Stimulated activated CD8-positive, alpha-beta memory T cell treated with anti-CD3 and anti-CD28 coated beads, Interleukin-4, amount 100 ng/mL, for 24 hours (primary cell): ENCODE data around the gene ITPR2.
"Not testable (repeated sequence)": the region's sequence is repeated elsewhere in the genome, so short reads cannot be mapped to it uniquely, and the experiment has no call there.

Experiments
- DNase-seq: peaks from one replicate; pipeline ENCODE4 v3.0.0-alpha.2; 2020; ENCODE audit warnings: low read depth

The ITPR2 gene

DNA sequence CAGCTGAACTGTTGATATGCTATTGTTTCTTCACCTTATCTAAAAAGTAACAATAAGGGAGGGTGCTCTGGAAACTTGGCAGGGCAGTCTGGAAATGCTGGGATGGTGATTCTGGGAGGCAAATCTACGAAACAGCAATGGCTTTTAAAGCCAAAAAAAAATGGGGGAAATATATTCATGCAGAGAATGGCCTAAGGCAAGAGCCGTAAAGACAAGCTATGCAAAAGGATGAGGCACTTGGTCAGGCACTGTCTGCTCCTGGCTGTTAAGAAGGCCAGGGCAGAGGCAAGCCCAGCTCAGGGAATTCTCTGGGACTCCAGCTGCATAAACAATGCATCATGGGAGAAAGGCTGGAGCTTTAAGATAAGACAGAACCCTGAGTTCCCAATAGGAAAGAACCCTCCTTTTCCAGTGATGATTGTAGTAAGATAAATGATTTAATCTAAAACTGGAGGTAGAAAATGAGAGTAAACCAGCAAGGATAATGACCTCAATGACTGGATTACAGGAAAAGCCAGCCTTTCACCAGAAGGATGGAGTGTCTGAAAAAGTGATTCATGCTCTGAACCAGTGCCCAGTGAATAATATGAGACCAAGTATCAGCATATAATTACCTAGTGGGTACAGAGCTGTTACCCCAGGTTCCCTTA lies 46.0 kb downstream of the ITPR2 start:
- no peak for DNase-seq

GRCh38 chr12:26786491-26786864 lies 46.5 kb downstream of the ITPR2 start:
- no peak for DNase-seq

GRCh38 chr12:26783816-26784379 lies 49.1 kb downstream of the ITPR2 start:
- DNase-seq = not testable (repeated sequence)

GRCh38 chr12:26783131-26783526 lies 49.9 kb downstream of the ITPR2 start:
- DNase-seq = no peak

DNA sequence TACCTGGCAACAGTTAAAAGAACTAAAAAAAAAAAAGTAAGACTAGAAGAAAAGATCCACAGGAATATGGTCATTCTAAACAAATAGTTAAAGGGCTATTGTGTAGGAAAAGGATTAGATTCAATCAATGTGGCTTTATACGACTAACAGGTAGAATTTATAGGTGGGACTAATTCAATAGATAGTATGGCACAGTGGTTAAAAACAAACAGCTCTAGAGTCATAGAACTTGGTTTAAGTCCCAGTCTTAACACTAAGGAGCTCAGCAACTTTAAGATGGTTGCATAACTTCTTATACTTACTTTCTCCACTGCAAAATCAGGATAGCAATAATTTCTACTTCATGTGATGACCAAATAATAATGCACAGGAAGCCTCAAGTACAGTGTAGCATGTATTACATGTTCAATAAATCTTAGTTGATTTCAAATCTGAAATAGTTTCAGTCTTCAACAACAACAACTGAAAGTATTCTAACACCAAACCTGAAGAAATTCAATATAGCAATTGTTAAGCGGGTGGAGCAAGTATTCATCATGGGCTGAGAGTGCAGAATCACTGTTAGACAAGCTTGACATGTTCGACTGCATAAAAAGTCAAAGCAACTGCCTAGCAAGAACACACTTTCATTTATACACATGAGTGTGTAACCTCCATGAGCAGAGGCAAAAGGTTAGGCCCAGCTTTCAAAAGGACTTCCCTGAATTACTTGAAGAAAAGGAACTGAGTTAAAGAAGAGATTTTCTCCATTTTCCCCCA lies 50.4 kb downstream of the ITPR2 start:
- no peak for DNase-seq

GRCh38 chr12:26780656-26781055 lies 52.3 kb downstream of the ITPR2 start:
- not testable (repeated sequence) for DNase-seq

GRCh38 chr12:26778173-26778775 lies 54.7 kb downstream of the ITPR2 start:
- DNase-seq = not testable (repeated sequence)

DNA sequence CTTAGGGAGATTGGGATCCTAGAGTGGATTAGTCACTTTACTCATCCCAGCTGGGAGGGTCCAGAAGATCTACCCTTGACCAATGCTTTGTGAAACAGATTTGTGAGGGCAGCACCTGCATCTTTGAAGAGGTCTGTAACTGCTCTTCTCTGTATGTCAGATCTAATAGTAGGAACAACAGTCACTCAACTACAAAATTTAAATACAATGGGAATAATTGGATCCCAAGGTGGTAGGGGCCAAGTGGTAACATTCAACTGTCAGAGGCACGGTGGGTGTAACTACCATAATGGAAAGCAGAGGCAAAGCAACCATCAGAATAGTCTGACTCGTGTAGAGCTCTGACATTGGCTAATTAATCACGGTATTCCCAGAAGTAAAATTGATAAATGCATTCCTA lies 55.8 kb downstream of the ITPR2 start:
- DNase-seq = no peak

DNA sequence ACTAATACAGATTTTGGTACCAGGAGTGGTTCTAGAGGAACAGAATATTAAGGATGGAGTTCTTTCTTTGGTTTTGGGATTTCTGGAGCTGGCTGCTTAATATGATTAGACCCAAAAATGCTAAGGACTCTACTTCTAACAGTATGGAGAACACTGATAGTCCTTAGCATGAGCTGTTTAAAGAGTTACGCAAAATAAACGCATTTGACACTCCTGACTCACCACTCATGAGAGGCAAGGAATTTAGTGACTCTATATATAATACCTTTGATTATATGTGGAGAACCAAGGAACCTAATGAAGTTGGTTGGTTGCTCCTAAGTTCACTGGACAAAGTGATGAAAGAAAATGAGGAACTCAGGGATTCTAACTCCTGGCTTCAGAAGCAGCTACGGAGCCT lies 57.0 kb downstream of the ITPR2 start:
- DNase-seq = not testable (repeated sequence)

DNA sequence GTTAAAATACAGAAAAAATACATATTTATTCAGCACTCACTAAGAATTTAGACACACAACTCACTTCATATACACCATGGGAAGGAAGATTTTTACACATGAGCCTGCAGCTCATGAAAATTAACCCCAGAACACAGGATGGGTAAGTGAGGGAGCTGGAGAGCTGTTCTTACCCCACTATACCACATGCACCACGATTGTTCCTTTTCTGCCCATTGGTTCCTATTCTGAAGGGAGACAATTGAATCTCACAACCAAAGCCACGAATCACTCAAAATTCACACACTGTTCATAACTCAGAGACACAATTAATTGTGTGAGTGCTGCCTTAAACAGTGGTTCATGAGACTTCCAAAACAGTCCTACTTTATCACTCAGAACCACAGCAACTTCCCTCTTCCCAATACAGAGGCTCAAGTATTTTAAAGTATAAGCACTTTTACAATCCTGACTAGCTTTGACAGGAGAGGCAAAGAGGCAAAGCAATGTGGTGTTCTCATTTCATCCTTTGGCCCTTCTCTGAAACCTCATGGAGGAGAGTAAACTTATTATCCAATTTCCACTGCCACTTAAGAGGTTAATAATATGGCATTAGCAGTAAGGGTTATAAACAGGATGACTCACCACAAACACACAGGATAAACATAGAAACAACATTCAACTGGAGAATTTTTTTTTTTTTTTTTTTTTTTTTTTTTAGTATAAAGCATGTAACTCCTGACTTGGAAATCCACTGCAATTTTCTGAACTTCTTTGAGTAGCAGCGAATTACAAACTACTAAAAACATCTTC lies 59.5 kb downstream of the ITPR2 start:
- no peak for DNase-seq

DNA sequence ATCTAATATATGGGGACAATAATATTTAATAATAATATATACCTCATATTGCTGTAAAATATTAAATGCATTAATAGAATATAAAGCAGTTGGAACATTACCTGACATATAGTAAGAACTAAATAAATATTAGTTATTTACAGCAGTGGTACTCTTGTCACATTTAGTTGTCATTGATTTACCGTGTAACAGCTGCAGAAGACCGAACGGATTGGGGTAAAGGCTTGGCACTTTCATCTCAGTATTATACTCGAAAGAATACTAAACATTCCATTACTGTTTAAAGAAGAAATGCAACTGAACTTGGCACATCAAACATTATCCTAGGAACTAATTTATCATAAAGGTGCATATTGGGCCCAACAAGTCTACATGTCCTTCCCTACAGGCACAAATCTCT lies 61.1 kb downstream of the ITPR2 start:
- DNase-seq = no peak

GRCh38 chr12:26770239-26771070 lies 62.5 kb downstream of the ITPR2 start:
- no peak for DNase-seq

GRCh38 chr12:26769611-26770010 lies 63.4 kb downstream of the ITPR2 start:
- no peak for DNase-seq

DNA sequence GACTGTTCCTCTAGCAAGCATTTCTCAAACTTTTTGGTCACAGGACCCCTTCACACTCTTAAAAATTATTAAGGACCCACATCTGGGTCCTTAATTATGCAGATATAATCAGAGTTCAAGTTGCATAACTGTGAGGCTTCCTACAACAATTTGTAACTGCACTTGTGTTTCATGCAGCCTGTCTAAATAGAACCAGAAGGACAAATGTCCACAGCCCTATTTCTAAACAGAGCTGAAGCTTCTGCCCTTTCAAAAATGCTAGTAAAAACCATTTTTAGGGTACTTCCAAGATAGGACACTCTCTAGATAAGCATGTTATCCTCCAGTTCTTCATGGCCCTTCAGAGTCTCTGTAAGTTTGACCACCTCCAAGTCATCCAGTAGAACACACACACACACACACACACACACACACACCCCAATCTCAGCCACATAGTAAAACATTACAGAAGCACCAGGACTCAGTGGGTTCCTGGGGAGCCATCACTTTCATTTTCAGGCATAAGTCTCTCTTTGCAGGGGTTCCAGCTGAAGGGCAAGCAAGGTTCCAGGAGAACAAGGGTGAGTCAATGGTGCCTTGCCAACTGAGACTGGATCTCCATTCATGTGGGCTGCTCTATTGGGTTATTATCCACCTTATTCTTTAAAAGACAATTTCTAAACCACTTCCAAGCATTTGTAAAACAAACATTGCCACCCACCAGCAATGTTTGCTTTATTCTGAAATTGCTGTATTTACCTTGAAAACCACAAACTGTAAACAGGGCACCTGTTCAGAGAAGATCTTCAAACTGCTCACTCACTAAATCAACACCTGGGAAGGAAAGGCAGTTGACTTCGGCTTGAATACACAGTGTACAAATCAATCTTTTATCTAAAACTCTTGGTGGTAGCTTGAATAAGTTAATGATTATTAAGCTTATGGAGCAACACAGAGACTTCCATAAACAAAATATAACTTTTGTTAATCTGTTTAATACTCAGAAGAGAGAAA lies 64.1 kb downstream of the ITPR2 start:
- DNase-seq = no peak

DNA sequence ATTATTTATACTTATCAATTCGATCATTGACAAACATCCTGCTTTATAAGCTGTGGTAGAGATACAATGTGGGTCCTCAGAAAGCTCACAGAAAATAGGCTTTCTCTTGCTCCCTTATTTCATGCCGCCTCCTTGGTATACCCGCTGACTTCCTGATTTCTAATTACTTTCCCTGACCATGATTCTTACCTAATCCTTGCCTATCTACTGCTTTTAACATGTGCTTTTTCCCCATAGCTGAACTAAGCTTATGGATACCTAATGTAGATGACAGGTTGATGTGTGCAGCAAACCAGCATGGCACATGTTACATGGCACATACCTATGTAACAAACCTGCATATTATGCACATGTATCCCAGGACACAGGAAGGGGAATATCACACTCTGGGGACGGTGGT lies 65.1 kb downstream of the ITPR2 start:
- no peak for DNase-seq

GRCh38 chr12:26767116-26767515 lies 65.9 kb downstream of the ITPR2 start:
- no peak for DNase-seq

GRCh38 chr12:26762186-26762585 lies 70.8 kb downstream of the ITPR2 start:
- no peak for DNase-seq

DNA sequence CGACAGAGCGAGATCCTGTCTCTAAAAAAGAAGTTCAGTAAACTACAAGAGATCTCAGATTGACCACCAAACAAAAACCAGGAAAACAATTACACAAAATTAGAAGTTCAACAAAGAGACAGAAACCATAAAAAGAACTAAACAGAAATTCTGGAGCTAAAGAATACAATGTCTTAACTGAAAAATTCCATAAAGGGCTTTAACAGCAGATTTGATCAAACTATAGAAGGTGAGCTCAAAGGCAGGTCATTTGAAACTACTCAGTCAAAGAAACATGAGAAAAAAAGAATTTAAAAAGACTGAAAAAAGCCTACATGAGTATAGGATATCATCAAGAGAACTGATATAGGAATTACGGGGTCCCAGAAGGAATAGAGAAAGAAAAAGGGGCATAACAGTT lies 71.2 kb downstream of the ITPR2 start:
- DNase-seq = no peak

GRCh38 chr12:26760657-26761293 lies 72.2 kb downstream of the ITPR2 start:
- no peak for DNase-seq

GRCh38 chr12:26755362-26755761 lies 77.6 kb downstream of the ITPR2 start:
- not testable (repeated sequence) for DNase-seq
